Heart left ventricle (tissue), 16 donors: ENCODE measurements around the gene LPAR3. TPM values are rescaled to one million over a fixed set of nuclear protein-coding genes. Genes with fewer than 3 reads are reported as not detected.
A peak's percentile ranks its signal among the peaks of the same experiment; 100 is the strongest.

Source experiments
- ATAC-seq, 4 donors: fragments of 200-7000 bp; cut with Tn5 transposase; one replicate each; pipeline ENCODE4 v1.9.1; 2020 to 2022; ENCODE audit warnings: moderate library complexity in 4 of 4, mild to moderate bottlenecking in 3 of 4, moderate number of reproducible peaks in 1 of 4
- DNase-seq, 5 donors: peaks; one replicate each; pipeline ENCODE4 v3.0.0-alpha.2; 2020
- H3K27ac ChIP-seq, 12 donors: fragments of 200-600 bp; sonication (generic) in 4 of 12; one replicate each; pipeline versions ENCODE4 v1.5.0 to v1.8.0; 2016 to 2022; ENCODE audit warnings: mild to moderate bottlenecking in 2 of 12
- H3K27me3 ChIP-seq, 9 donors: fragments of 200-600 bp; sonication (generic) in 2 of 9; one replicate each; pipeline versions ENCODE4 v1.5.1 to v1.8.0; 2016 to 2022; ENCODE audit warnings: mild to moderate bottlenecking in 3 of 9
- H3K36me3 ChIP-seq, 9 donors: fragments of 200-600 bp; sonication (generic) in 2 of 9; one replicate each; pipeline versions ENCODE4 v1.5.0 to v1.8.0; 2018 to 2022; ENCODE audit warnings: mild to moderate bottlenecking in 2 of 9
- H3K4me1 ChIP-seq, 12 donors: fragments of 200-600 bp; sonication (generic) in 4 of 12; one replicate each; pipeline versions ENCODE4 v1.5.0 to v1.8.0; 2016 to 2022; ENCODE audit warnings: mild to moderate bottlenecking in 3 of 12
- H3K4me3 ChIP-seq, 12 donors: fragments of 200-600 bp; sonication (generic) in 4 of 12; one replicate each; pipeline versions ENCODE4 v1.5.0 to v1.8.0; 2017 to 2022; ENCODE audit warnings: mild to moderate bottlenecking in 9 of 12, moderate library complexity in 4 of 12
- H3K9me3 ChIP-seq, 12 donors: fragments of 200-600 bp; sonication (generic) in 4 of 12; one replicate each; pipeline versions ENCODE4 v1.5.0 to v1.8.0; 2016 to 2022; ENCODE audit warnings: mild to moderate bottlenecking in 1 of 12
- CTCF ChIP-seq, 12 donors: fragments of 200-600 bp; sonication (generic) in 4 of 12; IDR thresholded peaks; one replicate each; pipeline versions ENCODE4 v1.5.0 to v1.8.0; 2018 to 2022; ENCODE audit warnings: antibody characterized with exemption in 12 of 12, mild to moderate bottlenecking in 5 of 12
- POLR2A ChIP-seq, 2 donors: fragments of 450-650 bp; IDR thresholded peaks; one replicate each; pipeline ENCODE4 v1.6.1; 2017; ENCODE audit warnings: antibody characterized with exemption in 2 of 2, mild to moderate bottlenecking in 2 of 2, moderate library complexity in 2 of 2
- WGBS, 4 donors: extraction: QIAGEN DNeasy Blood & Tissue Kit in 2 of 4; methylation state at CpG; one replicate each; pipeline versions ENCODE4 v1.1.5 to v1.1.7; 2013 to 2018; 5-methylcytosine and 5-hydroxymethylcytosine counted together
- intact Hi-C, 10 donors: fragments of 100-400 bp; cut with DNase I; formaldehyde crosslinking; loops; one replicate each; pipeline versions ENCODE4 v1.11.1 to v1.14.2; 2022
- polyA plus RNA-seq, 2 donors: library from polyadenylated mRNA; stranded (reverse); fragments of 200-250 nt; gene quantifications; one replicate each; pipeline ENCODE4 v1.2.3, GENCODE V29; 2013
- total RNA-seq, 9 donors: library from RNA; depleted of rRNA in 2 of 9; stranded (reverse); fragments of >200 nt in 2 of 9; fragmentation: NEBNext Ultra II Directional in 3 of 9; extraction: Animal tissue kit (Norgen Biotek cat#: 25700) in 3 of 9; gene quantifications; one replicate each; pipeline versions ENCODE4 v1.1.0 to v1.2.4, GENCODE V29; 2016 to 2023
- donor health status: ischemic (EF 13 %, LVEDD 7.1; RV severe dilation, severe dysfunction).
- donor health status: healthy with polysubstance abuse.
- donor health status: DM: no; HTN: yes; CAD: no.
- donor health status: DM: no; HTN: no; CAD: no.
- donor health status: ischemic (EF 25% LVEDD 6.9; RV normal size, moderate dysfunction).
- donor health status: ischemic (EF 25% LVEDD 5.7; RV mildly dilated, moderate dysfunction).
- donor health status: healthy.
- donor health status: DM: yes; HTN: yes; CAD: no.
- donor health status: ischemic (EF 35%, LVEDD 5.7; RV mildly dilated, moderate dysfunction).
- donor health status: nonischemic (EF 11% LVEDD 7.7; RV severe dilation, severe dysfunction).
- donor health status: DM: yes; HTN: yes; CAD: no.
- donor health status: PGD.
- donor health status: ischemic (EF 29% LVEDD 5.4; RV normal size, mild dysfunction).
- donor health status: nonischemic (EF 23%, LVEDD 6.1; RV moderate dilation, normal function).

The LPAR3 gene
- total and polyA plus RNA-seq, 11 donors = 5.9 to 25.0 (median 11.5) TPM

- 28 to 41% (median 32%) methylated on average over 2 of the region's 2 CpGs for WGBS, 4 donors
- H3K4me1 ChIP-seq = peaks cover 0 to 13% (median 0%) of the 10 kb centered on the region in 12 donors
- no peak overlapping the region for H3K4me3 ChIP-seq
- DNase-seq (no peak), ATAC-seq (peak; percentile 47 to 65 (median 55))
- H3K36me3 ChIP-seq = no peaks in the 10 kb centered on the region
- peaks cover 0 to 7% (median 0%) of the 10 kb centered on the region in 12 donors for H3K9me3 ChIP-seq
- peak overlapping the region in 6 of 12 donors; percentile 14 to 59 (median 36) for H3K27ac ChIP-seq
- TF ChIP-seq POLR2A (IDR thresholded peaks at IDR 0.05) (no peak), CTCF (IDR thresholded peaks at IDR 0.05) (no peak)
- no peaks in the 10 kb centered on the region for H3K27me3 ChIP-seq
- intact Hi-C loops = loop anchor here in 2 of 10 donors (10.0 kb wide), 1 partner anchor 91 kb away; no protein-coding TSS in a partner anchor
Measured at GRCh38 chr1:84885469-84885868, 7.5 kb downstream of the LPAR3 start.

GRCh38 chr1:84884671-84885389 is 8.2 kb downstream of the LPAR3 start:
- no peak for DNase-seq
- intact Hi-C loops = loop anchor here in 2 of 10 donors (10.0 kb wide), 1 partner anchor 90 kb away; no protein-coding TSS in a partner anchor
- Histone ChIP-seq H3K9me3 (peaks cover 0 to 7% (median 0%) of the 10 kb centered on the region in 12 donors), H3K27ac (peak overlapping the region in 6 of 12 donors; percentile 14 to 59 (median 36)), H3K4me3 (no peak overlapping the region), H3K27me3 (no peaks in the 10 kb centered on the region), H3K36me3 (no peaks in the 10 kb centered on the region), H3K4me1 (peaks cover 0 to 13% (median 0%) of the 10 kb centered on the region in 12 donors)
- WGBS, 4 donors = 23 to 41% (median 34%) methylated on average over 7 of the region's 7 CpGs
- peak; percentile 26 to 91 (median 59) for ATAC-seq
- peak in 1 of 12 donors; percentile 10 for TF ChIP-seq CTCF (IDR thresholded peaks at IDR 0.05)
- TF ChIP-seq POLR2A (IDR thresholded peaks at IDR 0.05) = no peak

DNA sequence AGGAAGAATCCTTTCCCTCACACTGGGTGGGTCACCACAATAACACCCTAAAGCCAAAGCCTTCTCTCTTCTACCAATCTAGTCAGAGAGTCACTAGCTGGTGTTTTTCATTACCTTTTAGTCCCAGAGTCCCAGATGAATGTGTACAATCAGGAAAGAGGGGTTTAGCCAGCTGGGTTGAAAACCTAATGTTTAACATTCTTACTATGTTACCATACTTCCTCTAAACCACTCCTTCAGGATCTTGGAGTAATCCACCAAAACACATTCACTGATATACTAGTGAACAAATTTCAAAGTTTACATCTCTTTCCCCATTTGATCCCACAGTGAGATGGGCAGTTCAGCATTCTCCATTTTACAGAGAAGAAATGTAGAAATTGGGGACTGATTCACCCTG is 9.7 kb downstream of the LPAR3 start:
- intact Hi-C loops = loop anchor here in 2 of 10 donors (10.0 kb wide), 1 partner anchor 88 kb away; no protein-coding TSS in a partner anchor
- Histone ChIP-seq H3K36me3 (no peaks in the 10 kb centered on the region), H3K27me3 (no peaks in the 10 kb centered on the region), H3K27ac (no peak overlapping the region), H3K4me1 (peaks cover 0 to 13% (median 0%) of the 10 kb centered on the region in 12 donors), H3K9me3 (peaks cover 0 to 7% (median 0%) of the 10 kb centered on the region in 12 donors), H3K4me3 (no peak overlapping the region)
- TF ChIP-seq POLR2A (IDR thresholded peaks at IDR 0.05) (no peak), CTCF (IDR thresholded peaks at IDR 0.05) (no peak)
- no peak for ATAC-seq
- DNase-seq = no peak

DNA sequence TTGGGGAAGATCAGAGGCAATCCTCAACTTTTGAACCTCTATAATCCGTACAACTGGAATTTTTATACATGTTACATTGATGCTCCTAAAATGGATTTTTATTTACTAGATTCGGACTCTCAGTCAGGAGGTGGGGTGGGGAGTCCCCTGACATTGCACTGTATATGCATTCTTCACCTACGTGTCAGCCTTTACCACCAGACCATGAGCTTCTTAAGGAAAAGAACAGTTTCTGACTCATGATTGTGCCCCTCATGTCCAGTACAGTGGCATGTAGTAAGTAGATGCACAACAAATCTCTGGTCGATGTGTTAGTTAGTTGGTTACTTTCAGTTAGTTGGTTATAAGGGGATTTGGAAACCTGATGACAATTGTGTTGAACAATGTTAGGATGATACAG is 15.4 kb downstream of the LPAR3 start:
- no peak for TF ChIP-seq POLR2A (IDR thresholded peaks at IDR 0.05)
- TF ChIP-seq CTCF (IDR thresholded peaks at IDR 0.05) = no peak

More for the DNA sequence above, 15.4 kb downstream of the LPAR3 start:
- intact Hi-C loops = no loop called here
- no peak for DNase-seq
- H3K4me3 ChIP-seq = no peak overlapping the region
- ATAC-seq = no peak
- H3K27me3 ChIP-seq = peaks cover 0 to 3% (median 0%) of the 10 kb centered on the region in 9 donors
- H3K4me1 ChIP-seq = no peaks in the 10 kb centered on the region
- 80 to 90% (median 82%) methylated on average over 4 of the region's 4 CpGs for WGBS, 4 donors
- peaks cover 0 to 8% (median 0%) of the 10 kb centered on the region in 12 donors for H3K9me3 ChIP-seq
- no peak overlapping the region for H3K27ac ChIP-seq
- H3K36me3 ChIP-seq = no peaks in the 10 kb centered on the region
